ENCODE results near the gene CDCA3.
"Not testable (repeated sequence)": the region's sequence is repeated elsewhere in the genome, so short reads cannot be mapped to it uniquely, and the experiment has no call there.

Gene CDCA3

GRCh38 chr12:6890789-6891645 is 39.9 kb upstream of the CDCA3 start:
- DNase-seq (ENCODE audit: low read depth) = peak; percentile 99
- TF ChIP-seq CTCF (IDR thresholded peaks at IDR 0.05; ENCODE audit: insufficient read depth, low read depth, low read length, missing control alignments) = peak; percentile 77
- peak overlapping the region; percentile 93 for H3K4me3 ChIP-seq (ENCODE audit: low read depth, low read length)

GRCh38 chr12:6889775-6890573 is 38.9 kb upstream of the CDCA3 start:
- H3K4me3 ChIP-seq (ENCODE audit: low read depth, low read length); DNase-seq (ENCODE audit: low read depth): not testable (repeated sequence)

GRCh38 chr12:6888794-6889193 is 37.7 kb upstream of the CDCA3 start:
- DNase-seq (ENCODE audit: low read depth); H3K4me3 ChIP-seq (ENCODE audit: low read depth, low read length): not testable (repeated sequence)

GRCh38 chr12:6888360-6888759 is 37.3 kb upstream of the CDCA3 start:
- no peak for DNase-seq (ENCODE audit: low read depth)
- H3K4me3 ChIP-seq (ENCODE audit: low read depth, low read length) = no peak overlapping the region
- TF ChIP-seq CTCF (IDR thresholded peaks at IDR 0.05; ENCODE audit: insufficient read depth, low read depth, low read length, missing control alignments) = no peak

- TF ChIP-seq CTCF (IDR thresholded peaks at IDR 0.05; ENCODE audit: insufficient read depth, low read depth, low read length, missing control alignments) = no peak
- H3K4me3 ChIP-seq (ENCODE audit: low read depth, low read length) = no peak overlapping the region
- no peak for DNase-seq (ENCODE audit: low read depth)
Observed at GRCh38 chr12:6887460-6887859, 36.4 kb upstream of the CDCA3 start.

GRCh38 chr12:6886206-6886999 is 35.3 kb upstream of the CDCA3 start:
- not testable (repeated sequence) for DNase-seq (ENCODE audit: low read depth); H3K4me3 ChIP-seq (ENCODE audit: low read depth, low read length)

- no peak overlapping the region for H3K4me3 ChIP-seq (ENCODE audit: low read depth, low read length)
- no peak for TF ChIP-seq CTCF (IDR thresholded peaks at IDR 0.05; ENCODE audit: insufficient read depth, low read depth, low read length, missing control alignments)
- no peak for DNase-seq (ENCODE audit: low read depth)
Observed at GRCh38 chr12:6884539-6884938, 33.5 kb upstream of the CDCA3 start.

- TF ChIP-seq CTCF (IDR thresholded peaks at IDR 0.05; ENCODE audit: insufficient read depth, low read depth, low read length, missing control alignments) = no peak
- DNase-seq (ENCODE audit: low read depth) = no peak
- no peak overlapping the region for H3K4me3 ChIP-seq (ENCODE audit: low read depth, low read length)
Observed at GRCh38 chr12:6883683-6884082, 32.6 kb upstream of the CDCA3 start.

Measured in GM12865 (cell line).